ENCODE results near the gene ELFN2.

Gene ELFN2

GRCh38 chr22:37333724-37334460, 93.4 kb downstream of the ELFN2 start:
- H2AFZ ChIP-seq = no peak overlapping the region

GRCh38 chr22:37331856-37332536, 95.3 kb downstream of the ELFN2 start:
- H3K9me3 ChIP-seq (ENCODE audit: control insufficient read depth, low read length) = no peaks in the 10 kb centered on the region
- H3K27me3 ChIP-seq (ENCODE audit: control insufficient read depth, insufficient read depth, low read length) = peaks cover 9% of the 10 kb centered on the region
- no peak for TF ChIP-seq CTCF (IDR thresholded peaks at IDR 0.05)
- no peaks in the 10 kb centered on the region for H3K79me2 ChIP-seq
- H3K4me2 ChIP-seq (ENCODE audit: low read length) = no peak overlapping the region
- H3K4me3 ChIP-seq (ENCODE audit: low read depth, low read length) = no peak overlapping the region
- H3K4me1 ChIP-seq = no peaks in the 10 kb centered on the region
- no peak overlapping the region for H3K27ac ChIP-seq
- H3K36me3 ChIP-seq (ENCODE audit: control insufficient read depth, insufficient read depth, low read length) = no peaks in the 10 kb centered on the region
- H3K9ac ChIP-seq = no peak overlapping the region
- H2AFZ ChIP-seq = no peak overlapping the region

More at GRCh38 chr22:37333724-37334460, 93.4 kb downstream of the ELFN2 start:
- Histone ChIP-seq H3K4me2 (ENCODE audit: low read length) (no peak overlapping the region), H3K4me1 (no peaks in the 10 kb centered on the region), H3K27me3 (ENCODE audit: control insufficient read depth, insufficient read depth, low read length) (peaks cover 9% of the 10 kb centered on the region), H3K79me2 (no peaks in the 10 kb centered on the region), H3K9ac (no peak overlapping the region), H3K36me3 (ENCODE audit: control insufficient read depth, insufficient read depth, low read length) (no peaks in the 10 kb centered on the region), H3K9me3 (ENCODE audit: control insufficient read depth, low read length) (no peaks in the 10 kb centered on the region), H3K27ac (no peak overlapping the region), H3K4me3 (ENCODE audit: low read depth, low read length) (no peak overlapping the region)
- TF ChIP-seq CTCF (IDR thresholded peaks at IDR 0.05) = no peak

- Histone ChIP-seq H3K79me2 (no peaks in the 10 kb centered on the region), H2AFZ (no peak overlapping the region), H3K27ac (no peak overlapping the region), H3K4me1 (no peaks in the 10 kb centered on the region), H3K27me3 (ENCODE audit: control insufficient read depth, insufficient read depth, low read length) (peaks cover 9% of the 10 kb centered on the region), H3K9me3 (ENCODE audit: control insufficient read depth, low read length) (no peaks in the 10 kb centered on the region), H3K9ac (no peak overlapping the region), H3K4me3 (ENCODE audit: low read depth, low read length) (no peak overlapping the region), H3K36me3 (ENCODE audit: control insufficient read depth, insufficient read depth, low read length) (no peaks in the 10 kb centered on the region), H3K4me2 (ENCODE audit: low read length) (no peak overlapping the region)
- no peak for TF ChIP-seq CTCF (IDR thresholded peaks at IDR 0.05)
Measured at GRCh38 chr22:37331034-37331428, 96.2 kb downstream of the ELFN2 start.

- Histone ChIP-seq H3K4me3 (ENCODE audit: low read depth, low read length) (no peak overlapping the region), H3K36me3 (ENCODE audit: control insufficient read depth, insufficient read depth, low read length) (no peaks in the 10 kb centered on the region), H3K4me1 (no peaks in the 10 kb centered on the region), H2AFZ (no peak overlapping the region), H3K4me2 (ENCODE audit: low read length) (no peak overlapping the region), H3K27ac (no peak overlapping the region), H3K79me2 (no peaks in the 10 kb centered on the region), H3K9me3 (ENCODE audit: control insufficient read depth, low read length) (no peaks in the 10 kb centered on the region), H3K9ac (no peak overlapping the region), H3K27me3 (ENCODE audit: control insufficient read depth, insufficient read depth, low read length) (peaks cover 9% of the 10 kb centered on the region)
- no peak for TF ChIP-seq CTCF (IDR thresholded peaks at IDR 0.05)
Measured at GRCh38 chr22:37330200-37331033, 96.9 kb downstream of the ELFN2 start.

Data from parathyroid adenoma (tissue), 2 donors.